A172 (cell line): Measurements from ENCODE around the gene VDR. TPM values are rescaled to one million over a fixed set of nuclear protein-coding genes. Genes with fewer than 3 reads are reported as not detected.

ENCODE experiments used
- DNase-seq: peaks from one replicate; pipeline ENCODE4 v3.0.0-alpha.2; 2015; ENCODE audit warnings: low spot score
- total RNA-seq: library from RNA; depleted of rRNA; stranded (reverse); fragments of >200 nt; shearing (Covaris generic); gene quantifications from 2 replicates; pipeline ENCODE4 v1.2.3, GENCODE V29; 2014; rRNA removed

The VDR gene
- total RNA-seq, 1 experiment from 2014 or later, result 2.5 TPM

DNA sequence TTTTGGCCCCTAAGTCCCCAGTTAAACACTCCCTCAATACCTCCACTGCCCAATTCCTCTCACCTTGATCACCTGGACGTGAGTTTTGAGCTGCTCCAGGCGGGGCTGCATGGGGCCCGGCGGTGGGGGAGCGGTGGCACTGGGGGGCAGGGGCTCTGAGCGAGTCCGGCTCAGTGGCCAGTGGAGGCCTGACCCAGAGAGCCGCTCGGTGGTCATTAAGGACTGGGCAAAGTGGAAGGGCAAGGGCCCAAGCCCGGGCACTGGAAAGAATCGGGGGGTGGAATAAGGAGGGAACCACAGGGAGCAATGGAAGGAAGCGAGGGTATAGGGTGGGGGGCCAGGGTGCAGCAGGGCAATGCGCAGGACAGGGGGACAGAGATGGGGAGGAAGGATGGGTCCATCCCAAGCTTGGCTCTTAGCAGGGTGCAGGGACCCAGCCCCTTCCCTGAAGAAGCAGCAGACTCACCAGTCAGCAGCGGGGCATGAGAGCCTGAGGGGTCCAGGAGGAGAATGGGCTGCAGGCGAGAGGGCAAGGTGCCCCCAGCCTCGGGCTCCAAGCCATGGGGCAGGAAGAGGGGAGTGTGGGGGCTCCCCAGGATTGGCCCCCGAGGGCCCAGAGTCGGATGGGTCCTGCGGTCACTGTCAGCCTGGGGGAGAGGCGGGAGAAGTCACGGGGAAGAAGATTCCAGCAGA lies 109.5 kb downstream of the VDR start:
- no peak for DNase-seq

DNA sequence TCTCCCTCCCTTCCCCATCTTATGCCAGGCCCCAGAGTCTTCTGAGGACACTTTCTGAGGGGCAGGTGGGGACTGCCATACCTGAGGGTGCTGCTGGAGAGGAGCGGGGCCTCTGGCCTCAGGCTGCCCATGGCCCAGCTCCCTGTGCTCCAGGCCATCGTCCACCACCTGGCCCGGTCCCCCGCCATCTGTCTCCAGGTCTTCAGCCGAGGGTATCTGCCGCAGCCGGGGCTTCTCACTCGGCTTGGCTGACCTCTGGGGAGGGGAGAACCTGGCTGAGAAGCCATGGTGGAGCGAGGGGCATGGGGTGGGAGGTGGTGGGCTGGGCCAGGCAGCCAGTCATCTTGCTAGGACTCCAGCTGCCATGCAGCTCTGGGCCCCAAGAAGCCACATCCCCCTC lies 110.1 kb downstream of the VDR start:
- no peak for DNase-seq

DNA sequence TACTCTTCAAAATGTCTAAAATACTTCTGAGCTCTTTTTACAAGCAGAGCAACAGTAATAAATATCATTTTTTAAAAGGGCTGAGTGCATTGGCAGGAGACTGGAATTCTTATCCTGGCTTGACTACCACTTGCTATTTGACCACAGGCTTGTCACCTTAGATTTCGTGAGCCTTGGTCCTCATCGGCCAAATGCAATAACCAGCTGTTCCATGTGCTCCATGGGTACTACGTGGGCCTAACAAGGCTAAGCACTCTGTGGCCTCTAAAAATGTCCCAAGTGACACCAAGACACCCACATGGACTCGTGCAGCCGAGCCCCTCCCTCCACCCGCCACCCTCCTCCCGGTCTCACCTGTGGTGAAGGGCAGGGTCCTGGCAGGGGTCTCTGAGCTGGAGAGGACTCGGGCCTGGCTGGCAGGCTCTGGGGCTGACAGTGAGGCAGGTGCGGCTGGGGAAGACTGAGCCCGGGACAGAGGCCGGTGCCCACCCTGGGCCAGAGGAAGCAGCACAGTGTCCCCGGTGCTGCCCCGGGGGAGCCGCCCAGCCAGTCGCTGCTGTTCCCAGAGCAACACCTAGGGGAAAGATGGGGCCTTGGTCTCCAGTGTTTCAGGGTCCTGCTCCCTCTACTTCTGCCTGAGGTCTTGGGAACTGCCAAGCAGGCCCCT lies 111.6 kb downstream of the VDR start:
- DNase-seq, result no peak

DNA sequence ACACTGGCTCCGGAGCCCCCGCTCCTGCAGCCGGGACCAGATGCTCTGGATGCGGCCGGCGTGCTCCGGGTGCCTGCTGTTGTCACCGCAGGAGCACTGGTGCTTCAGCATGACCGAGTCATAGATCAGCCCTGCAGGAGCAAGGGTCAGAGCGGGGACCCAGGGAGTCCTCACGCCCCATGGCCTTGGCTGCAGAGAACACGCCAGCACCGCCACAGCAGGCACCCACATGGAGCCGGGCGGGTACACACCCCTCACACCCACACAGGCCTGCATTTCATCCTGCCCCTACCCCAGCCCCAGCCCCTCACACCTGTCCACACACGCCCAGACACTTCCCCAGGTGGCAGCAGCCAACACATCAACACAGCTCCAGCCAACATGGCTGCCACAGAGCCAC lies 112.9 kb downstream of the VDR start:
- no peak for DNase-seq

Other genes with a start within 250 kb of the VDR start
- gene RPAP3, start 199.0 kb downstream of the VDR start, total RNA-seq, result 27.7 and 44.8 TPM in 2 replicates
- not detected in 2 replicates for gene ENDOU, start 179.5 kb downstream of the VDR start, total RNA-seq
- 1.3 and 1.4 TPM in 2 replicates for gene RAPGEF3, start 146.1 kb downstream of the VDR start, total RNA-seq
- gene SLC48A1, start 131.8 kb downstream of the VDR start, total RNA-seq, result 4.3 and 10.0 TPM in 2 replicates
- 24.4 and 29.4 TPM in 2 replicates for gene HDAC7, start 85.1 kb downstream of the VDR start, total RNA-seq
- 211 and 295 TPM in 2 replicates for gene TMEM106C, start 58.6 kb upstream of the VDR start, total RNA-seq
- not detected in 2 replicates for gene COL2A1, start 99.5 kb upstream of the VDR start, total RNA-seq
- gene SENP1, start 201.1 kb upstream of the VDR start, total RNA-seq, result 27.3 and 32.7 TPM in 2 replicates
- 71.9 and 73.6 TPM in 2 replicates for gene PFKM, start 214.4 kb upstream of the VDR start, total RNA-seq